ENCODE data around the gene PSEN1.

GRCh38 chr14:73230051-73230450 is 93.7 kb downstream of the PSEN1 start:
- no peak for TF ChIP-seq POLR2A (IDR thresholded peaks at IDR 0.05)
- no peak for TF ChIP-seq CTCF (IDR thresholded peaks at IDR 0.05)
- TF ChIP-seq POLR2AphosphoS5 (IDR thresholded peaks at IDR 0.05), result no peak
